Measurements from ENCODE around the gene PPP2R5B. TPM values are rescaled to one million over a fixed set of nuclear protein-coding genes. Genes with fewer than 3 reads are reported as not detected.

PPP2R5B gene
- total and polyA plus RNA-seq, 9 of the 15 experiments (the other 6 are each of a cell fraction or from before 2014, with no cell fraction given) = 0.10 to 7.8 (median 3.3) TPM

- TF ChIP-seq, protein P1, sequence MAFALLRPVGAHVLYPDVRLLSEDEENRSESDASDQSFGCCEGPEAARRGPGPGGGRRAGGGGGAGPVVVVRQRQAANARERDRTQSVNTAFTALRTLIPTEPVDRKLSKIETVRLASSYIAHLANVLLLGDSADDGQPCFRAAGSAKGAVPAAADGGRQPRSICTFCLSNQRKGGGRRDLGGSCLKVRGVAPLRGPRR (CRISPR knock-in tag; IDR thresholded peaks at IDR 0.05) = no peak
- no peak for TF ChIP-seq U2AF2 (optimal IDR thresholded peaks at IDR 0.05; ENCODE audit: low read depth, low read length)
- no peak for TF ChIP-seq HDAC6 (IDR thresholded peaks at IDR 0.05; ENCODE audit: low read depth, low read length)
- peak; percentile 49 for TF ChIP-seq KDM5B (IDR thresholded peaks at IDR 0.05; ENCODE audit: insufficient replicate concordance, low read depth, low read length)
- TF ChIP-seq MEIS2 (IDR thresholded peaks at IDR 0.05; ENCODE audit: partially characterized antibody) = peak; percentile 91
- TF ChIP-seq, protein P2, sequence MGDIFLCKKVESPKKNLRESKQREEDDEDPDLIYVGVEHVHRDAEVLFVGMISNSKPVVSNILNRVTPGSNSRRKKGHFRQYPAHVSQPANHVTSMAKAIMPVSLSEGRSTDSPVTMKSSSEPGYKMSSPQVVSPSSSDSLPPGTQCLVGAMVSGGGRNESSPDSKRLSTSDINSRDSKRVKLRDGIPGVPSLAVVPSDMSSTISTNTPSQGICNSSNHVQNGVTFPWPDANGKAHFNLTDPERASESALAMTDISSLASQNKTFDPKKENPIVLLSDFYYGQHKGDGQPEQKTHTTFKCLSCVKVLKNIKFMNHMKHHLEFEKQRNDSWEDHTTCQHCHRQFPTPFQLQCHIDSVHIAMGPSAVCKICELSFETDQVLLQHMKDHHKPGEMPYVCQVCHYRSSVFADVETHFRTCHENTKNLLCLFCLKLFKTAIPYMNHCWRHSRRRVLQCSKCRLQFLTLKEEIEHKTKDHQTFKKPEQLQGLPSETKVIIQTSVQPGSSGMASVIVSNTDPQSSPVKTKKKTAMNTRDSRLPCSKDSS (IDR thresholded peaks at IDR 0.05; ENCODE audit: low read depth, partially characterized antibody) = no peak
- TF ChIP-seq DNMT1 (IDR thresholded peaks at IDR 0.05) = no peak
- no peak for TF ChIP-seq PCBP1 (IDR thresholded peaks at IDR 0.05; ENCODE audit: low read depth, low read length, poor library complexity, severe bottlenecking)
- no peak for TF ChIP-seq ELF2 (CRISPR knock-in tag; IDR thresholded peaks at IDR 0.05)
- peak; percentile 61; the same call in 1 of the 2 replicates for TF ChIP-seq ZNF431 (CRISPR knock-in tag; IDR thresholded peaks at IDR 0.05)
- TF ChIP-seq ZNF175 (CRISPR knock-in tag; IDR thresholded peaks at IDR 0.05; ENCODE audit: low read depth) = no peak
- TF ChIP-seq, protein P3, sequence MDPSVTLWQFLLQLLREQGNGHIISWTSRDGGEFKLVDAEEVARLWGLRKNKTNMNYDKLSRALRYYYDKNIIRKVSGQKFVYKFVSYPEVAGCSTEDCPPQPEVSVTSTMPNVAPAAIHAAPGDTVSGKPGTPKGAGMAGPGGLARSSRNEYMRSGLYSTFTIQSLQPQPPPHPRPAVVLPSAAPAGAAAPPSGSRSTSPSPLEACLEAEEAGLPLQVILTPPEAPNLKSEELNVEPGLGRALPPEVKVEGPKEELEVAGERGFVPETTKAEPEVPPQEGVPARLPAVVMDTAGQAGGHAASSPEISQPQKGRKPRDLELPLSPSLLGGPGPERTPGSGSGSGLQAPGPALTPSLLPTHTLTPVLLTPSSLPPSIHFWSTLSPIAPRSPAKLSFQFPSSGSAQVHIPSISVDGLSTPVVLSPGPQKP (CRISPR knock-in tag; IDR thresholded peaks at IDR 0.05) = no peak
- no peak for TF ChIP-seq PHB2 (IDR thresholded peaks at IDR 0.05; ENCODE audit: low read depth)
- TF ChIP-seq ZNF197 (CRISPR knock-in tag; IDR thresholded peaks at IDR 0.05; ENCODE audit: low read depth) = no peak
- no peak for TF ChIP-seq ZSCAN32 (CRISPR knock-in tag; IDR thresholded peaks at IDR 0.05)
- TF ChIP-seq RBFOX2 (IDR thresholded peaks at IDR 0.05; ENCODE audit: low read depth, low read length) = peak; percentile 93
- TF ChIP-seq BRCA1 (IDR thresholded peaks at IDR 0.05) = no peak
- TF ChIP-seq BRCA1 (CRISPR knock-in tag; IDR thresholded peaks at IDR 0.05) = peak; percentile 74; the same call in 1 of the 2 replicates
- TF ChIP-seq PRMT5 (CRISPR knock-in tag; IDR thresholded peaks at IDR 0.05) = no peak
- peak; percentile 49; the same call in 1 of the 2 replicates for TF ChIP-seq GABPB1 (CRISPR knock-in tag; IDR thresholded peaks at IDR 0.05)
- TF ChIP-seq ATF1 (CRISPR knock-in tag; IDR thresholded peaks at IDR 0.05) = no peak
- TF ChIP-seq ATF1 (tag; IDR thresholded peaks at IDR 0.05) = peak; percentile 60
- TF ChIP-seq, protein P4, sequence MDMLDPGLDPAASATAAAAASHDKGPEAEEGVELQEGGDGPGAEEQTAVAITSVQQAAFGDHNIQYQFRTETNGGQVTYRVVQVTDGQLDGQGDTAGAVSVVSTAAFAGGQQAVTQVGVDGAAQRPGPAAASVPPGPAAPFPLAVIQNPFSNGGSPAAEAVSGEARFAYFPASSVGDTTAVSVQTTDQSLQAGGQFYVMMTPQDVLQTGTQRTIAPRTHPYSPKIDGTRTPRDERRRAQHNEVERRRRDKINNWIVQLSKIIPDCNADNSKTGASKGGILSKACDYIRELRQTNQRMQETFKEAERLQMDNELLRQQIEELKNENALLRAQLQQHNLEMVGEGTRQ (CRISPR knock-in tag; IDR thresholded peaks at IDR 0.05) = no peak
- TF ChIP-seq POLR2AphosphoS5 (IDR thresholded peaks at IDR 0.05; ENCODE audit: control insufficient read depth, insufficient read depth, low read depth, low read length) = peak; percentile 74
- peak; percentile 98 for TF ChIP-seq MXI1 (IDR thresholded peaks at IDR 0.05; ENCODE audit: low read depth, low read length)
- no peak for TF ChIP-seq SREBF2 (CRISPR knock-in tag; IDR thresholded peaks at IDR 0.05)
Measured at GRCh38 chr11:64916775-64917662, 7.5 kb upstream of the PPP2R5B start, which contains the start of gene ATG2A (continued).
